ENCODE data around the gene GNAS. TPM values are rescaled to one million over a fixed set of nuclear protein-coding genes. Genes with fewer than 3 reads are reported as not detected.

GNAS gene
- total and polyA plus RNA-seq, 5 experiments from 2014 or later: 155 to 756 (median 247) TPM

DNA sequence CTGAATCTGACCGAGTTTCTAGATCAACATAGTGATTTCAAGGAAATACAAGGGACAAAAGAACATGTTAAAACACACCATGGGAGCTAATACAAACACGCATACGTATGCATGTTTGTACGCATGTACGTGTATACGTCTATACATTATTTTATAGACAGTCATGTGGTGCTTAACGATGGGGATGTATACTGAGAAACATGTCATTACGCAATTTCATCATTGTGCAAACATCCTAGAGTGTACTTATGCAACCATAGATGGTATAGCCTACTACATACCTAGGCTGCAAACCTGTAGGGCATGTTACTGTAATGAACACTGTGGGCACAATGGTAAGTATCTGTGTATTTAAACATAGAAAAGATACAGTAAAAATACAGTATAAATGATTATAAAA, 103.6 kb downstream of the GNAS start:
- peaks cover 0 to 5% (median 0%) of the 10 kb centered on the region in 5 donors for H3K27me3 Mint-ChIP-seq
- no peak overlapping the region for H3K4me3 Mint-ChIP-seq
- DNase-seq (no peak), ATAC-seq (no peak)
- no peaks in the 10 kb centered on the region for H3K4me1 Mint-ChIP-seq
- H3K9me3 Mint-ChIP-seq: no peaks in the 10 kb centered on the region
- POLR2A ChIA-PET: no interaction called here
- no peaks in the 10 kb centered on the region for H3K36me3 Mint-ChIP-seq
- no peak overlapping the region for H3K27ac Mint-ChIP-seq

GRCh38 chr20:58959652-58960051, 107.1 kb downstream of the GNAS start:
- H3K27me3 Mint-ChIP-seq: peaks cover 0 to 5% (median 2%) of the 10 kb centered on the region in 5 donors
- H3K36me3 Mint-ChIP-seq: no peaks in the 10 kb centered on the region
- peak overlapping the region in 1 of 10 donors; percentile 6 for H3K27ac Mint-ChIP-seq
- no peak for ATAC-seq
- peaks cover 0 to 2% (median 0%) of the 10 kb centered on the region in 4 donors for H3K4me1 Mint-ChIP-seq
- peaks cover 0 to 6% (median 0%) of the 10 kb centered on the region in 9 donors for H3K9me3 Mint-ChIP-seq
- H3K4me3 Mint-ChIP-seq: no peak overlapping the region
- DNase-seq: no peak
- POLR2A ChIA-PET: no interaction called here

Small RNA genes within 50 kb of the gene (microRNA-seq; reads per million reads assigned to microRNA genes)
- gene MIR298 (ENCODE audit: borderline microRNAs expressed): not detected

Other genes with a start within 250 kb of the GNAS start
- 100 to 1,000 TPM; 183 to 205 TPM for gene STX16, start 201.4 kb upstream of the GNAS start, total RNA-seq
- 10 to 100 TPM; 23.2 to 35.9 (median 30.4) TPM for gene STX16, start 201.4 kb upstream of the GNAS start, polyA plus RNA-seq
- gene NPEPL1, start 159.9 kb upstream of the GNAS start, total RNA-seq: 10 to 100 TPM; 43.1 to 44.8 TPM
- gene NPEPL1, start 159.9 kb upstream of the GNAS start, polyA plus RNA-seq: 1 to 10 TPM; 5.3 to 6.3 (median 5.5) TPM
- 1 to 10 TPM; 1.3 TPM for gene GNAS-AS1, start 1.8 kb upstream of the GNAS start, total RNA-seq
- gene GNAS-AS1, start 1.8 kb upstream of the GNAS start, polyA plus RNA-seq: under 1 TPM in 1 of 3 donors, not detected in 2; 0.14 TPM
- gene NELFCD, start 128.5 kb downstream of the GNAS start, total RNA-seq: 100 to 1,000 TPM in 1 of 2 experiments, 10 to 100 TPM in 1; 92.4 to 101 TPM
- 10 to 100 TPM; 63.6 to 76.5 (median 74.0) TPM for gene NELFCD, start 128.5 kb downstream of the GNAS start, polyA plus RNA-seq
- gene CTSZ, start 154.5 kb downstream of the GNAS start, total RNA-seq: 10 to 100 TPM; 15.8 to 19.1 TPM
- gene CTSZ, start 154.5 kb downstream of the GNAS start, polyA plus RNA-seq: 1 to 10 TPM in 2 of 3 donors, under 1 TPM in 1; 0.60 to 2.9 (median 1.0) TPM
- not detected for gene TUBB1, start 166.7 kb downstream of the GNAS start, total RNA-seq
- under 1 TPM in 1 of 3 donors, not detected in 2; 0.05 TPM for gene TUBB1, start 166.7 kb downstream of the GNAS start, polyA plus RNA-seq
- gene ATP5F1E, start 179.6 kb downstream of the GNAS start, total RNA-seq: 10 to 100 TPM; 78.2 to 80.3 TPM
- gene ATP5F1E, start 179.6 kb downstream of the GNAS start, polyA plus RNA-seq: 100 to 1,000 TPM in 1 of 3 donors, 10 to 100 TPM in 2; 66.9 to 118 (median 91.4) TPM
- gene PRELID3B, start 190.1 kb downstream of the GNAS start, total RNA-seq: 10 to 100 TPM; 37.9 to 45.4 TPM
- gene PRELID3B, start 190.1 kb downstream of the GNAS start, polyA plus RNA-seq: 10 to 100 TPM; 26.8 to 27.9 (median 26.9) TPM

Measured in naive thymus-derived CD8-positive, alpha-beta T cell (primary cell).